Measurements from ENCODE around the gene SEMA3E. TPM values are rescaled to one million over a fixed set of nuclear protein-coding genes. Genes with fewer than 3 reads are reported as not detected.

The SEMA3E gene
- polyA plus RNA-seq, 1 of the 3 experiments (the other 2 are of a cell fraction): under 0.01 TPM

- Histone ChIP-seq H4K20me1 (ENCODE audit: insufficient read depth) (no peaks in the 10 kb centered on the region), H3K9me2 (no peaks in the 10 kb centered on the region), H2AFZ (ENCODE audit: low read depth) (no peak overlapping the region), H3K9me3 (no peaks in the 10 kb centered on the region), H3K79me2 (ENCODE audit: insufficient read depth) (no peaks in the 10 kb centered on the region), H3F3A (replicated peaks; ENCODE audit: insufficient read depth) (no peaks in the 10 kb centered on the region), H3K27ac (ENCODE audit: low read depth in 2 of 2, low read length in 1 of 2) (no peak overlapping the region), H3K4me3 (ENCODE audit: low read depth in 2 of 2, low read length in 1 of 2) (no peak overlapping the region), H3K4me2 (no peak overlapping the region), H3K9ac (no peak overlapping the region), H3K27me3 (ENCODE audit: insufficient read depth) (no peaks in the 10 kb centered on the region), H3K36me3 (replicated peaks in 1 of 2; ENCODE audit: control insufficient read depth in 1 of 2, insufficient read depth in 2 of 2, low read length in 1 of 2) (no peaks in the 10 kb centered on the region), H3K4me1 (ENCODE audit: control insufficient read depth in 1 of 2, insufficient read depth in 2 of 2, low read depth in 1 of 2, low read length in 1 of 2) (no peaks in the 10 kb centered on the region; a peak in 1 of 4 replicates)
- TF ChIP-seq YY1 (IDR thresholded peaks at IDR 0.05; ENCODE audit: low read depth) (no peak), GABPA (IDR thresholded peaks at IDR 0.05; ENCODE audit: low read depth) (no peak), TCF12 (IDR thresholded peaks at IDR 0.05) (no peak), CTCF (IDR thresholded peaks at IDR 0.05) (no peak), MAX (IDR thresholded peaks at IDR 0.05; ENCODE audit: low read depth) (no peak), TEAD4 (IDR thresholded peaks at IDR 0.05; ENCODE audit: borderline replicate concordance, insufficient read depth) (no peak), RAD21 (IDR thresholded peaks at IDR 0.05; ENCODE audit: low read length) (no peak), FOXJ3 (CRISPR knock-in tag; IDR thresholded peaks at IDR 0.05) (no peak), RCOR1 (IDR thresholded peaks at IDR 0.05; ENCODE audit: low read length) (no peak), FOSL2 (IDR thresholded peaks at IDR 0.05; ENCODE audit: borderline replicate concordance, low read depth) (no peak), CHD2 (IDR thresholded peaks at IDR 0.05; ENCODE audit: low read length, partially characterized antibody) (no peak), EZH2phosphoT487 (IDR thresholded peaks at IDR 0.05; ENCODE audit: borderline replicate concordance, low read depth) (no peak), EP300 (IDR thresholded peaks at IDR 0.05; ENCODE audit: borderline replicate concordance in 1 of 2, low read depth in 1 of 2, low read length in 1 of 2) (no peak), POLR2AphosphoS5 (IDR thresholded peaks at IDR 0.05; ENCODE audit: low read depth, low read length) (no peak), USF2 (IDR thresholded peaks at IDR 0.05; ENCODE audit: borderline replicate concordance, low read depth, low read length) (no peak), MXI1 (IDR thresholded peaks at IDR 0.05; ENCODE audit: low read depth, low read length) (no peak), SIN3A (IDR thresholded peaks at IDR 0.05; ENCODE audit: borderline replicate concordance, low read depth, low read length) (no peak), ZBTB33 (IDR thresholded peaks at IDR 0.05; ENCODE audit: borderline replicate concordance, low read depth) (no peak)
- WGBS (ENCODE audit: low lambda C conversion rate): 79% methylated on average over 4 of the region's 5 CpGs
- ChIA-PET POLR2A (no interaction called here), CTCF (interaction anchor here (2.0 kb wide), 1 partner anchor 13 kb away, joined by 5 read pairs; no protein-coding TSS in a partner anchor)
- no peak for DNase-seq
Observed at GRCh38 chr7:83455612-83456011, 193.3 kb downstream of the SEMA3E start.

Data from SK-N-SH (cell line).